H9 (cell line): Measurements from ENCODE around the gene CGB5. TPM values are rescaled to one million over a fixed set of nuclear protein-coding genes. Genes with fewer than 3 reads are reported as not detected.

Source experiments
- DNase-seq: peaks from one replicate; pipeline ENCODE4 v3.0.0-alpha.2; 2017
- H2AFZ ChIP-seq: one replicate; pipeline ENCODE4 v1.6.1; 2013; ENCODE audit warnings: mild to moderate bottlenecking, low read length, control low read depth, moderate library complexity
- H2AK5ac ChIP-seq: 2 replicates; pipeline ENCODE4 v1.6.1; 2013; ENCODE audit warnings: low read length, control low read depth, mixed read lengths; ENCODE audit not compliant: insufficient read length
- H2BK120ac ChIP-seq: one replicate; pipeline ENCODE4 v1.6.1; 2013; ENCODE audit warnings: low read depth, mild to moderate bottlenecking, low read length, control low read depth, inconsistent platforms; ENCODE audit not compliant: poor library complexity, severe bottlenecking
- H2BK12ac ChIP-seq: 2 replicates; pipeline ENCODE4 v1.6.1; 2013; ENCODE audit warnings: low read length, control low read depth, mixed read lengths, low read depth; ENCODE audit not compliant: insufficient read length
- H2BK15ac ChIP-seq: 2 replicates; pipeline ENCODE4 v1.6.1; 2013; ENCODE audit warnings: low read depth, low read length, control low read depth
- H2BK20ac ChIP-seq: one replicate; pipeline ENCODE4 v1.6.1; 2013; ENCODE audit warnings: low read depth, mild to moderate bottlenecking, low read length, control low read depth, inconsistent platforms; ENCODE audit not compliant: poor library complexity, severe bottlenecking
- H2BK5ac ChIP-seq: 2 replicates; pipeline ENCODE4 v1.6.1; 2013; ENCODE audit warnings: low read length, control low read depth, mixed read lengths; ENCODE audit not compliant: insufficient read length
- H3K14ac ChIP-seq: 2 replicates; pipeline ENCODE4 v1.6.1; 2013; ENCODE audit warnings: low read length, control low read depth; ENCODE audit not compliant: insufficient read depth
- H3K18ac ChIP-seq: 2 replicates; pipeline ENCODE4 v1.6.1; 2013; ENCODE audit warnings: low read depth, mild to moderate bottlenecking, mixed read lengths, low read length, control low read depth; ENCODE audit not compliant: insufficient read length
- H3K23ac ChIP-seq: 2 replicates; pipeline ENCODE4 v1.6.1; 2013; ENCODE audit warnings: low read length, control low read depth, mixed read lengths, low read depth; ENCODE audit not compliant: insufficient read length
- H3K23me2 ChIP-seq: 2 replicates; pipeline ENCODE4 v1.6.1; 2013; ENCODE audit warnings: low read depth, mild to moderate bottlenecking, mixed read lengths, low read length, control low read depth; ENCODE audit not compliant: insufficient read length, poor library complexity, severe bottlenecking
- H3K27ac ChIP-seq: 2 replicates; pipeline ENCODE4 v1.5.1; 2013; ENCODE audit warnings: low read length, control low read depth, mixed read lengths, low read depth; ENCODE audit not compliant: insufficient read length
- H3K27me3 ChIP-seq: 2 replicates; pipeline ENCODE4 v1.6.1; 2013; ENCODE audit warnings: low read length, control low read depth, inconsistent platforms; ENCODE audit not compliant: insufficient read depth
- H3K4ac ChIP-seq: 2 replicates; pipeline ENCODE4 v1.6.1; 2013; ENCODE audit warnings: low read depth, mild to moderate bottlenecking, control low read depth, inconsistent platforms, low read length, moderate library complexity
- H3K4me1 ChIP-seq: 2 replicates; pipeline ENCODE4 v1.6.1; 2013; ENCODE audit warnings: low read length, control low read depth, inconsistent platforms; ENCODE audit not compliant: insufficient read depth
- H3K4me2 ChIP-seq: 2 replicates; pipeline ENCODE4 v1.6.1; 2013; ENCODE audit warnings: low read length, control low read depth, mixed read lengths; ENCODE audit not compliant: insufficient read length, insufficient read depth
- H3K56ac ChIP-seq: 2 replicates; pipeline ENCODE4 v1.6.1; 2013; ENCODE audit warnings: low read depth, mild to moderate bottlenecking, mixed read lengths, low read length, control low read depth; ENCODE audit not compliant: insufficient read length
- H3K79me1 ChIP-seq: 2 replicates; pipeline ENCODE4 v1.6.1; 2013; ENCODE audit warnings: low read depth, mild to moderate bottlenecking, moderate library complexity, low read length, control low read depth, inconsistent platforms; ENCODE audit not compliant: insufficient read depth, poor library complexity, severe bottlenecking
- H3K79me2 ChIP-seq: 2 replicates; pipeline ENCODE4 v1.6.1; 2013; ENCODE audit warnings: low read length, control low read depth, inconsistent platforms; ENCODE audit not compliant: insufficient read depth
- H3K9ac ChIP-seq: 2 replicates; pipeline ENCODE4 v1.6.1; 2013; ENCODE audit warnings: low read length, control low read depth, mixed read lengths; ENCODE audit not compliant: insufficient read length; ENCODE audit errors: extremely low read depth
- H3K9me3 ChIP-seq: one replicate; pipeline ENCODE4 v1.6.1; 2013; ENCODE audit warnings: low read depth, low read length, inconsistent platforms; ENCODE audit not compliant: control insufficient read depth
- H3T11ph ChIP-seq: one replicate; pipeline ENCODE4 v1.6.1; 2013; ENCODE audit warnings: mild to moderate bottlenecking, low read length, control low read depth, inconsistent platforms
- H4K20me1 ChIP-seq: one replicate; pipeline ENCODE4 v1.6.1; 2013; ENCODE audit not compliant: control insufficient read depth, insufficient read length, insufficient read depth
- H4K5ac ChIP-seq: 2 replicates; pipeline ENCODE4 v1.6.1; 2013; ENCODE audit warnings: low read depth, mild to moderate bottlenecking, mixed read lengths, low read length, control low read depth; ENCODE audit not compliant: insufficient read length
- H4K8ac ChIP-seq: replicated peaks from 2 replicates; pipeline ENCODE4 v1.6.1; 2013; ENCODE audit warnings: low read length, control low read depth, mixed read lengths, low read depth; ENCODE audit not compliant: insufficient read length
- H4K91ac ChIP-seq: 2 replicates; pipeline ENCODE4 v1.6.1; 2013; ENCODE audit warnings: low read depth, mild to moderate bottlenecking, moderate library complexity, mixed read lengths, low read length, control low read depth; ENCODE audit not compliant: insufficient read length
- H3K27ac Mint-ChIP-seq, 3 experiments: 2 replicates in 2 of 3; 3 replicates in 1 of 3; pipeline ENCODE4 v1.8.0; 2020 to 2021; ENCODE audit warnings: mixed read lengths in 3 of 3, mild to moderate bottlenecking in 1 of 3, moderate library complexity in 1 of 3
- H3K27me3 Mint-ChIP-seq: 2 replicates; pipeline ENCODE4 v1.8.0; 2021; ENCODE audit warnings: low read depth, mild to moderate bottlenecking, moderate library complexity, mixed read lengths
- H3K36me3 Mint-ChIP-seq, 3 experiments: 2 replicates in 2 of 3; 3 replicates in 1 of 3; pipeline ENCODE4 v1.8.0; 2020 to 2021; ENCODE audit warnings: low read depth in 3 of 3, mixed read lengths in 3 of 3; ENCODE audit not compliant: insufficient read depth in 1 of 3
- H3K4me1 Mint-ChIP-seq, 2 experiments: 2 replicates each; pipeline ENCODE4 v1.8.0; 2020; ENCODE audit warnings: mixed read lengths in 2 of 2
- H3K4me3 Mint-ChIP-seq, 2 experiments: 2 replicates in 1 of 2; 3 replicates in 1 of 2; pipeline ENCODE4 v1.8.0; 2020 to 2021; ENCODE audit warnings: mild to moderate bottlenecking in 2 of 2, mixed read lengths in 2 of 2, moderate library complexity in 1 of 2
- H3K9me3 Mint-ChIP-seq, 2 experiments: 2 replicates in 1 of 2; 3 replicates in 1 of 2; pipeline ENCODE4 v1.8.0; 2020; ENCODE audit warnings: mild to moderate bottlenecking in 2 of 2, mixed read lengths in 2 of 2, moderate library complexity in 1 of 2
- CTCF ChIP-seq: fragments of 200-600 bp; sonication (generic); conservative IDR thresholded peaks from 3 replicates; pipeline ENCODE4 v1.8.0; 2021; ENCODE audit warnings: antibody characterized with exemption, mild to moderate bottlenecking
- WGBS: extraction: QIAGEN DNeasy Blood & Tissue Kit; methylation state at CpG from one replicate; pipeline ENCODE4 v1.1.7; 2013; ENCODE audit warnings: missing lambda C conversion rate, low lambda C conversion rate, mixed read lengths; ENCODE audit not compliant: insufficient read length; ENCODE audit errors: extremely low coverage; 5-methylcytosine and 5-hydroxymethylcytosine counted together
- total RNA-seq: library from RNA; stranded (reverse); gene quantifications from 2 replicates; pipeline ENCODE4 v1.2.1, GENCODE V29; 2021

CGB5 gene
- total RNA-seq, 1 experiment from 2014 or later = not detected

GRCh38 chr19:49061000-49061399, 17.4 kb downstream of the CGB5 start:
- no peak overlapping the region for H2BK5ac ChIP-seq
- no peaks in the 10 kb centered on the region for H3K79me2 ChIP-seq
- DNase-seq = no peak
- no peak overlapping the region for H3K56ac ChIP-seq
- peaks cover 76% of the 10 kb centered on the region for H3K27me3 Mint-ChIP-seq
- H3K27me3 ChIP-seq = peaks cover 15% of the 10 kb centered on the region; the same call in 1 of the 2 replicates
- peaks cover 2% of the 10 kb centered on the region; the same call in 1 of the 2 replicates for H3K4me1 ChIP-seq
- no peak overlapping the region for H2BK20ac ChIP-seq
- peaks cover 35 to 45% of the 10 kb centered on the region in 2 experiments for H3K4me1 Mint-ChIP-seq
- H3K4me2 ChIP-seq = no peak overlapping the region
- no peak overlapping the region for H4K5ac ChIP-seq
- H3K9ac ChIP-seq = no peak overlapping the region
- H2AK5ac ChIP-seq = no peak overlapping the region
- no peak overlapping the region for H2BK12ac ChIP-seq
- H2AFZ ChIP-seq = no peak overlapping the region
- WGBS = no CpG with 5 or more reads among the region's 2 CpGs
- TF ChIP-seq CTCF = no peak
- no peak overlapping the region for H3K27ac Mint-ChIP-seq
- no peaks in the 10 kb centered on the region for H4K20me1 ChIP-seq
- H3K4ac ChIP-seq = no peak overlapping the region
- no peaks in the 10 kb centered on the region; a peak in 1 of 7 replicates for H3K36me3 Mint-ChIP-seq
- no peak overlapping the region for H3K27ac ChIP-seq
- no peak overlapping the region for H3K4me3 Mint-ChIP-seq
- H2BK120ac ChIP-seq = no peak overlapping the region
- no peaks in the 10 kb centered on the region for H3K79me1 ChIP-seq
- H3K9me3 ChIP-seq = no peaks in the 10 kb centered on the region
- H4K91ac ChIP-seq = no peak overlapping the region
- H4K8ac ChIP-seq = no peak overlapping the region
- no peak overlapping the region for H3K18ac ChIP-seq
- H3K14ac ChIP-seq = no peak overlapping the region
- H3T11ph ChIP-seq = no peak overlapping the region
- H3K23ac ChIP-seq = no peak overlapping the region
- peaks cover 0 to 2% of the 10 kb centered on the region in 2 experiments; a peak in 1 of 5 replicates for H3K9me3 Mint-ChIP-seq
- peaks cover 12% of the 10 kb centered on the region for H3K23me2 ChIP-seq
- no peak overlapping the region for H2BK15ac ChIP-seq
